Sigmoid colon (tissue), 7 donors: ENCODE results near the gene KRTAP10-11. TPM values are rescaled to one million over a fixed set of nuclear protein-coding genes. Genes with fewer than 3 reads are reported as not detected.

Experiments used
- DNase-seq: peaks from one replicate; pipeline ENCODE4 v3.0.0-alpha.2; 2019
- H3K27ac ChIP-seq, 4 donors: fragments of 200-600 bp; sonication (generic); one replicate each; pipeline ENCODE4 v1.5.1; 2016 to 2019; ENCODE audit warnings: mild to moderate bottlenecking in 1 of 4
- H3K27me3 ChIP-seq, 3 donors: fragments of 200-600 bp; sonication (generic); one replicate each; pipeline ENCODE4 v1.5.1; 2019; ENCODE audit warnings: mild to moderate bottlenecking in 1 of 3
- H3K36me3 ChIP-seq, 4 donors: fragments of 200-600 bp; sonication (generic); one replicate each; pipeline ENCODE4 v1.5.1; 2016 to 2019
- H3K4me1 ChIP-seq, 4 donors: fragments of 200-600 bp; sonication (generic); one replicate each; pipeline ENCODE4 v1.5.1; 2017 to 2019
- H3K4me3 ChIP-seq, 4 donors: fragments of 200-600 bp; sonication (generic); one replicate each; pipeline ENCODE4 v1.5.1; 2017 to 2019; ENCODE audit warnings: mild to moderate bottlenecking in 2 of 4, moderate library complexity in 1 of 4
- H3K9me3 ChIP-seq, 4 donors: fragments of 200-600 bp in 3 of 4; sonication (generic) in 3 of 4; one replicate each; pipeline versions ENCODE4 v1.5.1 to v1.6.1; 2013 to 2019
- CTCF ChIP-seq, 4 experiments: fragments of 450-650 bp in 3 of 4; fragments of 200-600 bp in 1 of 4; IDR thresholded peaks; one replicate each; pipeline ENCODE4 v1.5.1; 2016 to 2019; ENCODE audit warnings: antibody characterized with exemption in 4 of 4, mild to moderate bottlenecking in 3 of 4, moderate library complexity in 2 of 4
- EP300 ChIP-seq, 4 donors: sonication (generic); formaldehyde crosslinking; IDR thresholded peaks; one replicate each; pipeline ENCODE4 v1.6.1; 2017; ENCODE audit warnings: antibody characterized with exemption in 4 of 4
- POLR2A ChIP-seq, 2 donors: fragments of 450-650 bp; IDR thresholded peaks; one replicate each; pipeline ENCODE4 v1.6.1; 2016; ENCODE audit warnings: antibody characterized with exemption in 2 of 2, mild to moderate bottlenecking in 2 of 2, moderate library complexity in 2 of 2
- POLR2AphosphoS5 ChIP-seq, 4 donors: sonication (generic); formaldehyde crosslinking; IDR thresholded peaks; one replicate each; pipeline ENCODE4 v1.6.1; 2017; ENCODE audit warnings: antibody characterized with exemption in 4 of 4
- WGBS, 2 donors: extraction: QIAGEN DNeasy Blood & Tissue Kit; methylation state at CpG; one replicate each; pipeline ENCODE4 v1.1.7; 2013; 5-methylcytosine and 5-hydroxymethylcytosine counted together
- intact Hi-C: fragments of 100-400 bp; cut with DNase I; formaldehyde crosslinking; loops from one replicate; pipeline ENCODE4 v1.15.1; 2023
- polyA plus RNA-seq, 3 donors: library from polyadenylated mRNA; stranded (reverse); fragments of 200-250 nt; gene quantifications; one replicate each; pipeline ENCODE4 v1.2.3, GENCODE V29; 2013
- total RNA-seq, 4 donors: library from RNA; depleted of rRNA; stranded (reverse); fragments of >200 nt; gene quantifications; one replicate each; pipeline ENCODE4 v1.1.0, GENCODE V29; 2016
- donor health status: healthy with polysubstance abuse.
- donor health status: Bipolar disorder and iron deficiency.
- donor health status: healthy.

The KRTAP10-11 gene
- total and polyA plus RNA-seq, 7 donors = not detected

- WGBS, 2 donors = 49 to 74% methylated on average over 19 of the region's 19 CpGs
- H3K36me3 ChIP-seq = no peaks in the 10 kb centered on the region
- H3K27me3 ChIP-seq = peaks cover 0 to 5% (median 0%) of the 10 kb centered on the region in 3 donors
- intact Hi-C loops = no loop called here
- H3K27ac ChIP-seq = no peak within 1 kb of the TSS
- TF ChIP-seq POLR2AphosphoS5 (IDR thresholded peaks at IDR 0.05) (no peak), POLR2A (IDR thresholded peaks at IDR 0.05) (no peak), EP300 (IDR thresholded peaks at IDR 0.05) (no peak), CTCF (IDR thresholded peaks at IDR 0.05) (no peak)
- H3K4me3 ChIP-seq = no peak within 1 kb of the TSS
- H3K9me3 ChIP-seq = peaks cover 0 to 6% (median 0%) of the 10 kb centered on the region in 4 donors
- no peaks in the 10 kb centered on the region for H3K4me1 ChIP-seq
- no peak for DNase-seq
These were observed 20.4 kb downstream of the KRTAP10-11 start, which contains the start of gene KRTAP12-2 for GRCh38 chr21:44666401-44667320. TSS of gene KRTAP12-2 (minus strand) at chr21:44666927. CDS start at chr21:44666886, 41 bp downstream.

- DNase-seq = no peak
- H3K4me1 ChIP-seq = no peaks in the 10 kb centered on the region
- no peak overlapping the region for H3K4me3 ChIP-seq
- TF ChIP-seq CTCF (IDR thresholded peaks at IDR 0.05) (no peak), POLR2A (IDR thresholded peaks at IDR 0.05) (no peak), POLR2AphosphoS5 (IDR thresholded peaks at IDR 0.05) (no peak), EP300 (IDR thresholded peaks at IDR 0.05) (no peak)
- peaks cover 0 to 9% (median 0%) of the 10 kb centered on the region in 4 donors for H3K9me3 ChIP-seq
- H3K27ac ChIP-seq = no peak overlapping the region
- peaks cover 0 to 5% (median 0%) of the 10 kb centered on the region in 3 donors for H3K27me3 ChIP-seq
- intact Hi-C loops = no loop called here
- no peaks in the 10 kb centered on the region for H3K36me3 ChIP-seq
- 69 to 86% methylated on average over 1 of the region's 1 CpG for WGBS, 2 donors
These were observed 21.4 kb downstream of the KRTAP10-11 start for GRCh38 chr21:44667612-44668011.

- H3K36me3 ChIP-seq = no peaks in the 10 kb centered on the region
- peaks cover 0 to 13% (median 0%) of the 10 kb centered on the region in 4 donors for H3K9me3 ChIP-seq
- H3K4me1 ChIP-seq = no peaks in the 10 kb centered on the region
- intact Hi-C loops = no loop called here
- no peak for DNase-seq
- no peak overlapping the region for H3K27ac ChIP-seq
- no peak overlapping the region for H3K4me3 ChIP-seq
- peaks cover 0 to 5% (median 0%) of the 10 kb centered on the region in 3 donors for H3K27me3 ChIP-seq
- no peak for TF ChIP-seq CTCF (IDR thresholded peaks at IDR 0.05)
- WGBS, 2 donors = 69 to 82% methylated on average over 3 of the region's 3 CpGs
These were observed 24.6 kb downstream of the KRTAP10-11 start for GRCh38 chr21:44670642-44671432.

GRCh38 chr21:44671911-44672310 is 25.7 kb downstream of the KRTAP10-11 start:
- H3K36me3 ChIP-seq = no peaks in the 10 kb centered on the region
- H3K27me3 ChIP-seq = peaks cover 0 to 5% (median 0%) of the 10 kb centered on the region in 3 donors
- WGBS, 2 donors = 94 to 100% methylated on average over 1 of the region's 1 CpG
- no peaks in the 10 kb centered on the region for H3K4me1 ChIP-seq
- no peak overlapping the region for H3K4me3 ChIP-seq
- H3K27ac ChIP-seq = no peak overlapping the region
- no peak for TF ChIP-seq POLR2A (IDR thresholded peaks at IDR 0.05)
- no peak for TF ChIP-seq CTCF (IDR thresholded peaks at IDR 0.05)
- no peak for TF ChIP-seq POLR2AphosphoS5 (IDR thresholded peaks at IDR 0.05)
- no peak for TF ChIP-seq EP300 (IDR thresholded peaks at IDR 0.05)
- DNase-seq = no peak
- intact Hi-C loops = no loop called here
- peaks cover 0 to 13% (median 0%) of the 10 kb centered on the region in 4 donors for H3K9me3 ChIP-seq
